WTC11 (cell line): ENCODE data around the gene LENEP. TPM values are rescaled to one million over a fixed set of nuclear protein-coding genes. Genes with fewer than 3 reads are reported as not detected.

ENCODE experiments used
- ATAC-seq: fragments of 200-7000 bp; cut with Tn5 transposase; 2 replicates; pipeline ENCODE4 v1.10.0; 2021; ENCODE audit warnings: mild to moderate bottlenecking, moderate library complexity
- CTCF ChIA-PET: fragments of 300-600 bp; sonication (Branson Sonifier 250); formaldehyde crosslinking; loops from one replicate; lab custom pipeline; 2021; ENCODE audit warnings: antibody characterized with exemption; lab: Charles Lee
- POLR2A ChIA-PET: fragments of 350-600 bp; sonication (Branson Sonifier 250); formaldehyde crosslinking; loops from one replicate; lab custom pipeline; 2021; ENCODE audit warnings: antibody characterized with exemption; lab: Charles Lee
- DNase-seq: peaks from one replicate; pipeline ENCODE4 v3.0.0; 2021; ENCODE audit warnings: low spot score
- H3K27ac Mint-ChIP-seq: 2 replicates; pipeline ENCODE4 v1.8.0; 2021; ENCODE audit warnings: mixed read lengths
- H3K27me3 Mint-ChIP-seq: 2 replicates; pipeline ENCODE4 v1.8.0; 2021; ENCODE audit warnings: low read depth, mild to moderate bottlenecking, moderate library complexity, mixed read lengths
- H3K36me3 Mint-ChIP-seq: 2 replicates; pipeline ENCODE4 v1.8.0; 2021; ENCODE audit warnings: mixed read lengths
- H3K4me1 Mint-ChIP-seq: 2 replicates; pipeline ENCODE4 v1.8.0; 2022; ENCODE audit warnings: mixed read lengths
- H3K4me3 Mint-ChIP-seq: 2 replicates; pipeline ENCODE4 v1.8.0; 2021; ENCODE audit warnings: mild to moderate bottlenecking, moderate library complexity, mixed read lengths
- H3K9me3 Mint-ChIP-seq: 2 replicates; pipeline ENCODE4 v1.8.0; 2021; ENCODE audit warnings: mixed read lengths
- ATF1 ChIP-seq: sonication (generic); formaldehyde crosslinking; IDR thresholded peaks from 2 replicates; pipeline ENCODE4 v1.8.1; 2023; ENCODE audit warnings: mild to moderate bottlenecking, moderate library complexity, missing genetic modification reagents
- ATF6 ChIP-seq: sonication (generic); formaldehyde crosslinking; IDR thresholded peaks from 2 replicates; pipeline ENCODE4 v1.8.1; 2023; ENCODE audit warnings: mild to moderate bottlenecking, missing genetic modification reagents
- CBFB ChIP-seq: sonication (generic); formaldehyde crosslinking; IDR thresholded peaks from 2 replicates; pipeline ENCODE4 v1.8.1; 2022; ENCODE audit warnings: mild to moderate bottlenecking, low read depth, missing genetic modification reagents
- FOXK1 ChIP-seq: sonication (generic); formaldehyde crosslinking; IDR thresholded peaks from 2 replicates; pipeline ENCODE4 v1.8.0; 2022; ENCODE audit warnings: mild to moderate bottlenecking, moderate library complexity, missing genetic modification reagents
- GABPB1 ChIP-seq: sonication (generic); formaldehyde crosslinking; IDR thresholded peaks from 2 replicates; pipeline ENCODE4 v1.8.1; 2023; ENCODE audit warnings: mild to moderate bottlenecking, missing genetic modification reagents
- GRHL2 ChIP-seq: fragments of 250-450 bp; sonication (Bioruptor Pico); IDR thresholded peaks from 2 replicates; pipeline ENCODE4 v1.8.0; 2022; ENCODE audit warnings: mild to moderate bottlenecking, moderate library complexity; ENCODE audit not compliant: insufficient replicate concordance, severe bottlenecking
- GTF2I ChIP-seq: fragments of 250-450 bp; sonication (Bioruptor Pico); conservative IDR thresholded peaks from 2 replicates; pipeline ENCODE4 v1.4.0; 2021; ENCODE audit warnings: mild to moderate bottlenecking
- HMGA2 ChIP-seq: fragments of 250-450 bp; sonication (Bioruptor Pico); IDR thresholded peaks from 2 replicates; pipeline ENCODE4 v1.4.0; 2021; ENCODE audit warnings: mild to moderate bottlenecking, moderate library complexity
- IRF1 ChIP-seq: sonication (generic); formaldehyde crosslinking; IDR thresholded peaks from 2 replicates; pipeline ENCODE4 v1.8.0; 2023; ENCODE audit warnings: missing genetic modification reagents
- IRF2 ChIP-seq: sonication (generic); formaldehyde crosslinking; IDR thresholded peaks from 2 replicates; pipeline ENCODE4 v1.8.0; 2022; ENCODE audit warnings: low read depth, missing genetic modification reagents, borderline replicate concordance
- JAZF1 ChIP-seq: fragments of 250-450 bp; sonication (Bioruptor Pico); IDR thresholded peaks from 2 replicates; pipeline ENCODE4 v1.9.0; 2021; ENCODE audit warnings: moderate library complexity, mild to moderate bottlenecking, inconsistent platforms
- JUN ChIP-seq: sonication (generic); formaldehyde crosslinking; IDR thresholded peaks from 2 replicates; pipeline ENCODE4 v1.8.0; 2023; ENCODE audit warnings: mild to moderate bottlenecking, missing genetic modification reagents
- MXD4 ChIP-seq: fragments of 250-450 bp; sonication (Bioruptor Pico); IDR thresholded peaks from 2 replicates; pipeline ENCODE4 v1.8.0; 2021; ENCODE audit warnings: mild to moderate bottlenecking, moderate library complexity, borderline replicate concordance
- MYBL2 ChIP-seq: sonication (generic); formaldehyde crosslinking; IDR thresholded peaks from 2 replicates; pipeline ENCODE4 v1.8.1; 2023; ENCODE audit warnings: mild to moderate bottlenecking, moderate library complexity, missing genetic modification reagents
- NFYB ChIP-seq: sonication (generic); formaldehyde crosslinking; conservative IDR thresholded peaks from 2 replicates; pipeline ENCODE4 v1.8.0; 2022; ENCODE audit warnings: low read depth, missing genetic modification reagents
- PRRX2 ChIP-seq: fragments of 250-450 bp; sonication (Bioruptor Pico); IDR thresholded peaks from 2 replicates; pipeline ENCODE4 v1.8.0; 2021; ENCODE audit warnings: mild to moderate bottlenecking
- SMAD3 ChIP-seq: sonication (generic); formaldehyde crosslinking; IDR thresholded peaks from 2 replicates; pipeline ENCODE4 v1.8.0; 2022; ENCODE audit warnings: missing genetic modification reagents, mild to moderate bottlenecking, borderline replicate concordance
- STAT6 ChIP-seq: sonication (generic); formaldehyde crosslinking; conservative IDR thresholded peaks from 2 replicates; pipeline ENCODE4 v1.8.1; 2023; ENCODE audit warnings: mild to moderate bottlenecking, low read depth, missing genetic modification reagents, moderate library complexity
- ZBTB21 ChIP-seq: sonication (generic); formaldehyde crosslinking; IDR thresholded peaks from 2 replicates; pipeline ENCODE4 v1.8.1; 2023; ENCODE audit warnings: mild to moderate bottlenecking, missing genetic modification reagents, borderline replicate concordance
- ZNF138 ChIP-seq: sonication (generic); formaldehyde crosslinking; conservative IDR thresholded peaks from 2 replicates; pipeline ENCODE4 v1.8.1; 2022; ENCODE audit warnings: mild to moderate bottlenecking, moderate library complexity, missing genetic modification reagents
- total RNA-seq: library from RNA; stranded (reverse); gene quantifications from 3 replicates; pipeline ENCODE4 v1.2.3, GENCODE V29; 2021
- TF ChIP-seq, protein P1 (sequence below): sonication (generic); formaldehyde crosslinking; conservative IDR thresholded peaks from 2 replicates; pipeline ENCODE4 v1.8.1; 2022; ENCODE audit warnings: mild to moderate bottlenecking, missing genetic modification reagents
- TF ChIP-seq, protein P2 (sequence below): fragments of 250-450 bp; sonication (Bioruptor Pico); conservative IDR thresholded peaks from 2 replicates; pipeline ENCODE4 v1.9.0; 2021; ENCODE audit warnings: mild to moderate bottlenecking
- TF ChIP-seq, protein P3 (sequence below): sonication (generic); formaldehyde crosslinking; IDR thresholded peaks from 2 replicates; pipeline ENCODE4 v1.8.1; 2023; ENCODE audit warnings: mild to moderate bottlenecking, missing genetic modification reagents, moderate library complexity

Gene LENEP
- total RNA-seq, 1 experiment from 2014 or later, result 1.2 TPM

GRCh38 chr1:155034318-155035208, 41.2 kb downstream of the LENEP start (continued):
- TF ChIP-seq ATF1 (CRISPR knock-in tag) (no peak), ZBTB21 (CRISPR knock-in tag) (no peak), CBFB (CRISPR knock-in tag) (no peak), ZNF138 (CRISPR knock-in tag) (no peak), HMGA2 (CRISPR knock-in tag) (no peak), STAT6 (CRISPR knock-in tag) (no peak), SMAD3 (CRISPR knock-in tag) (no peak)
- TF ChIP-seq, protein P1, sequence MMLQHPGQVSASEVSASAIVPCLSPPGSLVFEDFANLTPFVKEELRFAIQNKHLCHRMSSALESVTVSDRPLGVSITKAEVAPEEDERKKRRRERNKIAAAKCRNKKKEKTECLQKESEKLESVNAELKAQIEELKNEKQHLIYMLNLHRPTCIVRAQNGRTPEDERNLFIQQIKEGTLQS (CRISPR knock-in tag), result no peak
- TF ChIP-seq, protein P2, sequence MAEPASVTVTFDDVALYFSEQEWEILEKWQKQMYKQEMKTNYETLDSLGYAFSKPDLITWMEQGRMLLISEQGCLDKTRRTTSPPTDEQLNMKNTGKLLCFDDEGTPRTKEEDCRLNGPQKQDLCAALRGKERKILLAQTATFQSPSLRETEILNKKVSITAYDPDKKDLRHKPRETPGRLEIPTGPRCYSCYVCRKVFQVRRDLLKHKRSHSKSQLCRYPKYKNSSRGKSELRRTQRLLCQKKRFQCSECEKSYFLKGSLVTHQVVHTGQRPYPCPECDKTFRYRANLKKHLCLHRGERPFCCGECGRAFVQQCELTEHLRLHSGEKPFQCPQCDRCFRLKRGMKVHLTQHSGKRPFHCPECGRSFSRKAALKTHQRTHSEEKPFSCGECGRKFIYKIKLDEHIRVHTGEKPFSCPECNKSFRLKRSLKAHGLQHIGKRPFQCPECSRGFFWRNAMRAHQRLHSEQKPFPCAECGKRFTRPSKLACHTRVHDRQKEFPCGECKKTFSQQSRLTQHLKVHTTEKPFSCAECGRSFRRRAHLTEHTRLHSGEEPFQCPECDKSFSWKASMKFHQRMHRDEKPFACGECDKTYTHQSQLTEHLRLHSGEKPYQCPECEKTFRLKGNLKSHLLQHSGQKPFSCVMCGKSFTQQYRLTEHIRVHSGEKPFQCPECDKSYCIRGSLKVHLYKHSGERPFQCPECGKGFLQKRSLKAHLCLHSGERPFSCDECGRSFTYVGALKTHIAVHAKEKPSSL (CRISPR knock-in tag), result no peak
- TF ChIP-seq, all 79 proteins: peak for 0

GRCh38 chr1:155035936-155036335, 42.5 kb downstream of the LENEP start:
- ATAC-seq (no peak), DNase-seq (no peak)
- H3K9me3 Mint-ChIP-seq, result no peaks in the 10 kb centered on the region
- no peaks in the 10 kb centered on the region for H3K4me1 Mint-ChIP-seq
- ChIA-PET POLR2A (no interaction called here), CTCF (interaction anchor here (1.1 to 2.5 kb wide), 3 partner anchors 9 to 18 kb away, joined by 3 to 7 read pairs (median 4); no protein-coding TSS in a partner anchor)
- H3K27me3 Mint-ChIP-seq, result peaks cover 12% of the 10 kb centered on the region; the same call in 1 of the 2 replicates
- H3K27ac Mint-ChIP-seq, result no peak overlapping the region
- no peaks in the 10 kb centered on the region for H3K36me3 Mint-ChIP-seq
- H3K4me3 Mint-ChIP-seq, result no peak overlapping the region
- TF ChIP-seq FOXK1 (CRISPR knock-in tag), result no peak
- no peak for TF ChIP-seq GABPB1 (CRISPR knock-in tag)
- TF ChIP-seq ZNF138 (CRISPR knock-in tag), result no peak
- no peak for TF ChIP-seq JUN (CRISPR knock-in tag)
- TF ChIP-seq GRHL2 (CRISPR knock-in tag), result no peak
- TF ChIP-seq NFYB, result no peak
- TF ChIP-seq IRF2, result no peak
- TF ChIP-seq, protein P1 (CRISPR knock-in tag), result no peak
- TF ChIP-seq PRRX2 (CRISPR knock-in tag), result no peak
- no peak for TF ChIP-seq JAZF1 (CRISPR knock-in tag)
- no peak for TF ChIP-seq MXD4 (CRISPR knock-in tag)
- TF ChIP-seq IRF1 (CRISPR knock-in tag), result no peak
- TF ChIP-seq, protein P3, sequence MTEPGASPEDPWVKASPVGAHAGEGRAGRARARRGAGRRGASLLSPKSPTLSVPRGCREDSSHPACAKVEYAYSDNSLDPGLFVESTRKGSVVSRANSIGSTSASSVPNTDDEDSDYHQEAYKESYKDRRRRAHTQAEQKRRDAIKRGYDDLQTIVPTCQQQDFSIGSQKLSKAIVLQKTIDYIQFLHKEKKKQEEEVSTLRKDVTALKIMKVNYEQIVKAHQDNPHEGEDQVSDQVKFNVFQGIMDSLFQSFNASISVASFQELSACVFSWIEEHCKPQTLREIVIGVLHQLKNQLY (CRISPR knock-in tag), result no peak
- TF ChIP-seq GTF2I, result no peak
- TF ChIP-seq MYBL2, result no peak
- TF ChIP-seq ATF6 (CRISPR knock-in tag), result no peak
- no peak for TF ChIP-seq STAT6 (CRISPR knock-in tag)
